ENCODE data around the gene TRIML1. TPM values are rescaled to one million over a fixed set of nuclear protein-coding genes. Genes with fewer than 3 reads are reported as not detected.

The TRIML1 gene
- total and polyA plus RNA-seq, 10 of the 15 experiments (the other 5 are each of a cell fraction or from before 2014, with no cell fraction given), result not detected

- no peaks in the 10 kb centered on the region for H3K36me3 ChIP-seq (ENCODE audit: control insufficient read depth in 2 of 2, insufficient read depth in 2 of 2, low read length in 1 of 2)
- in situ Hi-C loops (cut with MboI) (no loop called here), intact Hi-C loops (cut with micrococcal nuclease; ENCODE audit: unreplicated experiment) (no loop called here)
- FAIRE-seq (no peak), ATAC-seq (no peak), DNase-seq (ENCODE audit: low read depth, low spot score) (no peak)
- no peaks in the 10 kb centered on the region; the same call in 2 of the 3 replicates for H3K9me3 ChIP-seq (replicated peaks; ENCODE audit: control insufficient read depth, insufficient read depth, low read length)
- no peak overlapping the region for H3K9ac ChIP-seq (ENCODE audit: control insufficient read depth, insufficient read depth, low read length)
- POLR2A ChIA-PET, result no interaction called here
- no peaks in the 10 kb centered on the region for H3K27me3 ChIP-seq (replicated peaks in 1 of 2; ENCODE audit: control insufficient read depth in 2 of 2, insufficient read depth in 2 of 2, low read length in 1 of 2)
- H2AFZ ChIP-seq (ENCODE audit: control insufficient read depth, low read depth, low read length), result no peak overlapping the region
- H3K79me2 ChIP-seq (ENCODE audit: control insufficient read depth, insufficient read depth, low read length), result no peaks in the 10 kb centered on the region
- H3K4me3 ChIP-seq, result no peak overlapping the region
- no peak overlapping the region for H3K4me2 ChIP-seq (ENCODE audit: control insufficient read depth, insufficient read depth)
- H3K4me1 ChIP-seq (ENCODE audit: control insufficient read depth, insufficient read depth, low read length), result no peaks in the 10 kb centered on the region
- TF ChIP-seq, protein P1, sequence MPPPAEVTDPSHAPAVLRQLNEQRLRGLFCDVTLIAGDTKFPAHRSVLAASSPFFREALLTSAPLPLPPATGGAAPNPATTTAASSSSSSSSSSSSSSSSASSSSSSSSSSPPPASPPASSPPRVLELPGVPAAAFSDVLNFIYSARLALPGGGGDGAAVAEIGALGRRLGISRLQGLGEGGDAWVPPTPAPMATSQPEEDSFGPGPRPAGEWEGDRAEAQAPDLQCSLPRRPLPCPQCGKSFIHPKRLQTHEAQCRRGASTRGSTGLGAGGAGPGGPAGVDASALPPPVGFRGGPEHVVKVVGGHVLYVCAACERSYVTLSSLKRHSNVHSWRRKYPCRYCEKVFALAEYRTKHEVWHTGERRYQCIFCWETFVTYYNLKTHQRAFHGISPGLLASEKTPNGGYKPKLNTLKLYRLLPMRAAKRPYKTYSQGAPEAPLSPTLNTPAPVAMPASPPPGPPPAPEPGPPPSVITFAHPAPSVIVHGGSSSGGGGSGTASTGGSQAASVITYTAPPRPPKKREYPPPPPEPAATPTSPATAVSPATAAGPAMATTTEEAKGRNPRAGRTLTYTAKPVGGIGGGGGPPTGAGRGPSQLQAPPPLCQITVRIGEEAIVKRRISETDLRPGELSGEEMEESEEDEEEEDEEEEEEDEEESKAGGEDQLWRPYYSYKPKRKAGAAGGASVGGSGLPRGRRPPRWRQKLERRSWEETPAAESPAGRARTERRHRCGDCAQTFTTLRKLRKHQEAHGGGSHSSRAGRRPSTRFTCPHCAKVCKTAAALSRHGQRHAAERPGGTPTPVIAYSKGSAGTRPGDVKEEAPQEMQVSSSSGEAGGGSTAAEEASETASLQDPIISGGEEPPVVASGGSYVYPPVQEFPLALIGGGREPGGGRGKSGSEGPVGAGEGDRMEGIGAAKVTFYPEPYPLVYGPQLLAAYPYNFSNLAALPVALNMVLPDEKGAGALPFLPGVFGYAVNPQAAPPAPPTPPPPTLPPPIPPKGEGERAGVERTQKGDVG (CRISPR knock-in tag; IDR thresholded peaks at IDR 0.05), result no peak
- TF ChIP-seq, protein P2, sequence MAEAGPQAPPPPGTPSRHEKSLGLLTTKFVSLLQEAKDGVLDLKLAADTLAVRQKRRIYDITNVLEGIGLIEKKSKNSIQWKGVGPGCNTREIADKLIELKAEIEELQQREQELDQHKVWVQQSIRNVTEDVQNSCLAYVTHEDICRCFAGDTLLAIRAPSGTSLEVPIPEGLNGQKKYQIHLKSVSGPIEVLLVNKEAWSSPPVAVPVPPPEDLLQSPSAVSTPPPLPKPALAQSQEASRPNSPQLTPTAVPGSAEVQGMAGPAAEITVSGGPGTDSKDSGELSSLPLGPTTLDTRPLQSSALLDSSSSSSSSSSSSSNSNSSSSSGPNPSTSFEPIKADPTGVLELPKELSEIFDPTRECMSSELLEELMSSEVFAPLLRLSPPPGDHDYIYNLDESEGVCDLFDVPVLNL (IDR thresholded peaks at IDR 0.05; ENCODE audit: low read depth, low read length), result no peak
- TF ChIP-seq ZZZ3 (IDR thresholded peaks at IDR 0.05; ENCODE audit: control insufficient read depth, insufficient read length, low read depth), result no peak
- no peak for TF ChIP-seq SREBF2 (IDR thresholded peaks at IDR 0.05; ENCODE audit: low read length)
- TF ChIP-seq CREB1 (IDR thresholded peaks at IDR 0.05; ENCODE audit: low read depth), result no peak
- TF ChIP-seq SPI1 (IDR thresholded peaks at IDR 0.05; ENCODE audit: borderline replicate concordance, insufficient read depth, low read depth, low read length), result no peak
- TF ChIP-seq STAT1 (conservative IDR thresholded peaks at IDR 0.05), result no peak
- TF ChIP-seq, protein P3, sequence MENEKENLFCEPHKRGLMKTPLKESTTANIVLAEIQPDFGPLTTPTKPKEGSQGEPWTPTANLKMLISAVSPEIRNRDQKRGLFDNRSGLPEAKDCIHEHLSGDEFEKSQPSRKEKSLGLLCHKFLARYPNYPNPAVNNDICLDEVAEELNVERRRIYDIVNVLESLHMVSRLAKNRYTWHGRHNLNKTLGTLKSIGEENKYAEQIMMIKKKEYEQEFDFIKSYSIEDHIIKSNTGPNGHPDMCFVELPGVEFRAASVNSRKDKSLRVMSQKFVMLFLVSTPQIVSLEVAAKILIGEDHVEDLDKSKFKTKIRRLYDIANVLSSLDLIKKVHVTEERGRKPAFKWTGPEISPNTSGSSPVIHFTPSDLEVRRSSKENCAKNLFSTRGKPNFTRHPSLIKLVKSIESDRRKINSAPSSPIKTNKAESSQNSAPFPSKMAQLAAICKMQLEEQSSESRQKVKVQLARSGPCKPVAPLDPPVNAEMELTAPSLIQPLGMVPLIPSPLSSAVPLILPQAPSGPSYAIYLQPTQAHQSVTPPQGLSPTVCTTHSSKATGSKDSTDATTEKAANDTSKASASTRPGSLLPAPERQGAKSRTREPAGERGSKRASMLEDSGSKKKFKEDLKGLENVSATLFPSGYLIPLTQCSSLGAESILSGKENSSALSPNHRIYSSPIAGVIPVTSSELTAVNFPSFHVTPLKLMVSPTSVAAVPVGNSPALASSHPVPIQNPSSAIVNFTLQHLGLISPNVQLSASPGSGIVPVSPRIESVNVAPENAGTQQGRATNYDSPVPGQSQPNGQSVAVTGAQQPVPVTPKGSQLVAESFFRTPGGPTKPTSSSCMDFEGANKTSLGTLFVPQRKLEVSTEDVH (IDR thresholded peaks at IDR 0.05; ENCODE audit: low read depth, partially characterized antibody), result no peak
- CTCF ChIA-PET, result no interaction called here
- RAD21 ChIA-PET (ENCODE audit: unreplicated experiment), result no interaction called here
- H3K27ac ChIP-seq (ENCODE audit: control insufficient read depth, insufficient read depth), result no peak overlapping the region
- WGBS (ENCODE audit: insufficient coverage, insufficient replicate concordance, low lambda C conversion rate, missing lambda C conversion rate), result 3% methylated on average over 3 of the region's 3 CpGs
- BruUV-seq (replicated peaks), result no TSS peak
- H4K20me1 ChIP-seq (ENCODE audit: control insufficient read depth, insufficient read depth), result no peaks in the 10 kb centered on the region
- SMC1A ChIA-PET (ENCODE audit: uncharacterized antibody, unreplicated experiment), result no interaction called here
Observed at GRCh38 chr4:188110036-188110435, 29.2 kb upstream of the TRIML1 start.

Data from GM12878 (cell line).